IMR-90 (cell line): ENCODE measurements around the gene DYRK1A. TPM values are rescaled to one million over a fixed set of nuclear protein-coding genes. Genes with fewer than 3 reads are reported as not detected.

Source experiments
- ATAC-seq: fragments of 200-7000 bp; cut with Tn5 transposase; 2 replicates; pipeline ENCODE4 v1.9.1; 2020; ENCODE audit warnings: low read depth, mild to moderate bottlenecking, moderate library complexity
- BruUV-seq: library from RNA; stranded (reverse); fragments of 400-500 nt; replicated peaks from 2 replicates; lab custom pipeline; 2021; lab: Mats Ljungman, UMichigan
- CTCF ChIA-PET: fragments of 300-600 bp; formaldehyde crosslinking; extraction: SDS; loops from one replicate; lab custom pipeline; 2021; ENCODE audit warnings: antibody characterized with exemption; lab: Yijun Ruan, JAX
- POLR2A ChIA-PET: fragments of 300-600 bp; sonication (Branson Sonifier 250); formaldehyde crosslinking; loops from one replicate; lab custom pipeline; 2022; ENCODE audit warnings: antibody characterized with exemption; ENCODE audit not compliant: unreplicated experiment; lab: Charles Lee
- DNase-seq: peaks from one replicate; pipeline ENCODE4 v3.0.0; 2013
- H2AFZ ChIP-seq: replicated peaks from 2 replicates; pipeline ENCODE3; 2013; ENCODE audit warnings: low read length, mild to moderate bottlenecking; ENCODE audit not compliant: poor library complexity
- H2AK5ac ChIP-seq: 2 replicates; pipeline ENCODE4 v1.6.1; 2013; ENCODE audit warnings: low read depth, low read length, inconsistent platforms
- H2AK9ac ChIP-seq: replicated peaks from 2 replicates; pipeline ENCODE3; 2013; ENCODE audit warnings: mild to moderate bottlenecking, low read depth, low read length, moderate library complexity; ENCODE audit not compliant: poor library complexity
- H2BK120ac ChIP-seq: 2 replicates; pipeline ENCODE4 v1.6.1; 2013; ENCODE audit warnings: low read depth, low read length, inconsistent platforms
- H2BK15ac ChIP-seq: 3 replicates; pipeline ENCODE4 v1.6.1; 2013; ENCODE audit warnings: low read depth, low read length, inconsistent platforms
- H2BK20ac ChIP-seq: 2 replicates; pipeline ENCODE4 v1.6.1; 2013; ENCODE audit warnings: low read depth, mild to moderate bottlenecking, inconsistent platforms, low read length, moderate library complexity
- H2BK5ac ChIP-seq: 2 replicates; pipeline ENCODE4 v1.6.1; 2013; ENCODE audit warnings: mild to moderate bottlenecking, low read depth, low read length, inconsistent platforms; ENCODE audit not compliant: poor library complexity, severe bottlenecking
- H3K14ac ChIP-seq: replicated peaks from 2 replicates; pipeline ENCODE4 v1.6.1; 2013; ENCODE audit warnings: low read depth, low read length, inconsistent platforms
- H3K18ac ChIP-seq: 2 replicates; pipeline ENCODE4 v1.6.1; 2013; ENCODE audit warnings: low read depth, low read length, control low read depth
- H3K23ac ChIP-seq: 2 replicates; pipeline ENCODE4 v1.6.1; 2013; ENCODE audit warnings: low read depth, low read length, inconsistent platforms
- H3K27ac ChIP-seq: 2 replicates; pipeline ENCODE4 v1.5.1; 2013; ENCODE audit warnings: mild to moderate bottlenecking, control low read depth, low read length; ENCODE audit not compliant: insufficient read depth
- H3K27me3 ChIP-seq: 2 replicates; pipeline ENCODE4 v1.6.1; 2013; ENCODE audit warnings: low read length; ENCODE audit not compliant: control insufficient read depth, insufficient read depth
- H3K36me3 ChIP-seq: 2 replicates; pipeline ENCODE4 v1.6.1; 2013; ENCODE audit warnings: low read length, mixed read lengths; ENCODE audit not compliant: control insufficient read depth, insufficient read depth
- H3K4ac ChIP-seq: 2 replicates; pipeline ENCODE4 v1.6.1; 2013; ENCODE audit warnings: low read depth, low read length, inconsistent platforms
- H3K4me1 ChIP-seq: 2 replicates; pipeline ENCODE4 v1.6.1; 2013; ENCODE audit warnings: low read length, mixed read lengths; ENCODE audit not compliant: control insufficient read depth, insufficient read depth
- H3K4me2 ChIP-seq: 2 replicates; pipeline ENCODE4 v1.6.1; 2013; ENCODE audit warnings: low read depth, mild to moderate bottlenecking, control low read depth, low read length, moderate library complexity
- H3K4me3 ChIP-seq: 2 replicates; pipeline ENCODE4 v1.5.1; 2013; ENCODE audit warnings: low read depth, mild to moderate bottlenecking, control low read depth, low read length, moderate library complexity; ENCODE audit not compliant: insufficient read depth
- H3K56ac ChIP-seq: 2 replicates; pipeline ENCODE4 v1.6.1; 2013; ENCODE audit warnings: low read length, inconsistent platforms; ENCODE audit not compliant: insufficient read depth; ENCODE audit errors: extremely low read depth
- H3K79me1 ChIP-seq, 2 experiments: 2 replicates each; pipeline ENCODE4 v1.6.1; 2013; ENCODE audit warnings: low read length in 2 of 2, inconsistent platforms in 1 of 2, low read depth in 1 of 2
- H3K9ac ChIP-seq: 2 replicates; pipeline ENCODE4 v1.6.1; 2013; ENCODE audit warnings: low read depth, low read length, control low read depth
- H3K9me1 ChIP-seq: 2 replicates; pipeline ENCODE4 v1.6.1; 2013; ENCODE audit warnings: low read length, inconsistent platforms; ENCODE audit not compliant: insufficient read depth
- H3K9me3 ChIP-seq: 2 replicates; pipeline ENCODE4 v1.6.1; 2013; ENCODE audit warnings: low read length; ENCODE audit not compliant: control insufficient read depth, insufficient read depth
- H4K20me1 ChIP-seq: 2 replicates; pipeline ENCODE4 v1.6.1; 2013; ENCODE audit warnings: low read length, inconsistent platforms; ENCODE audit not compliant: insufficient read depth
- H4K5ac ChIP-seq: 2 replicates; pipeline ENCODE4 v1.6.1; 2013; ENCODE audit warnings: mild to moderate bottlenecking, low read depth, low read length, control low read depth
- H4K8ac ChIP-seq, 2 experiments: 2 replicates each; pipeline ENCODE4 v1.6.1; 2013; ENCODE audit warnings: low read depth in 2 of 2, low read length in 2 of 2, control low read depth in 1 of 2, inconsistent platforms in 1 of 2
- H4K91ac ChIP-seq: 2 replicates; pipeline ENCODE4 v1.6.1; 2013; ENCODE audit warnings: low read depth, low read length, inconsistent platforms; ENCODE audit not compliant: insufficient read depth
- CHD1 ChIP-seq: IDR thresholded peaks from 2 replicates; pipeline ENCODE4 v1.6.1; 2012; ENCODE audit warnings: low read depth, low read length, improper control_type of control experiment
- FOS ChIP-seq: fragments of 150-350 bp; IDR thresholded peaks from 2 replicates; pipeline ENCODE4 v1.6.1; 2016; ENCODE audit warnings: low read depth, low read length
- MAFK ChIP-seq: IDR thresholded peaks from 2 replicates; pipeline ENCODE4 v1.6.1; 2012; ENCODE audit warnings: low read depth, low read length, improper control_type of control experiment
- MXI1 ChIP-seq: IDR thresholded peaks from 2 replicates; pipeline ENCODE4 v1.6.1; 2012; ENCODE audit warnings: low read depth, mild to moderate bottlenecking, low read length, moderate library complexity, borderline replicate concordance
- SMC3 ChIP-seq: fragments of 150-350 bp; IDR thresholded peaks from 2 replicates; pipeline ENCODE4 v1.6.1; 2016; ENCODE audit warnings: low read depth, mild to moderate bottlenecking, antibody characterized with exemption, low read length, moderate library complexity
- WGBS, 2 experiments: methylation state at CpG; one replicate each; pipeline versions ENCODE4 v1.1.5 to v1.1.7; 2013; ENCODE audit warnings: missing lambda C conversion rate in 2 of 2; ENCODE audit not compliant: insufficient read length in 1 of 2; ENCODE audit errors: extremely low coverage in 2 of 2; 5-methylcytosine and 5-hydroxymethylcytosine counted together
- dilution Hi-C: fragments of 300-500 bp; cut with HindIII; formaldehyde crosslinking; loops from one replicate; pipeline ENCODE4 v1.14.3; 2018; ENCODE audit warnings: low sequenced_read_pairs; ENCODE audit not compliant: unreplicated experiment
- in situ Hi-C: fragments of 300-500 bp; cut with MboI; formaldehyde crosslinking; loops from 3 replicates; pipeline ENCODE4 v1.14.3; 2019; ENCODE audit warnings: low sequenced_read_pairs, inconsistent platforms, mixed read lengths
- intact Hi-C: fragments of 100-400 bp; cut with micrococcal nuclease; formaldehyde crosslinking; loops from 2 replicates; pipeline ENCODE4 v1.10.0; 2022
- polyA plus RNA-seq, 3 experiments: library from polyadenylated mRNA; depleted of rRNA; stranded (reverse); fragments of >200 nt; gene quantifications; 2 replicates each; pipeline ENCODE4 v1.2.3, GENCODE V29; 2012; ENCODE audit warnings: low replicate concordance in 1 of 3
- total RNA-seq: library from RNA; depleted of rRNA; stranded (reverse); fragments of >200 nt; gene quantifications from 2 replicates; pipeline ENCODE4 v1.2.3, GENCODE V29; 2012

The DYRK1A gene
- total and polyA plus RNA-seq, 2 of the 4 experiments (the other 2 are of a cell fraction): 18.6 to 50.5 TPM

- Histone ChIP-seq H2AK9ac (no peak overlapping the region), H4K20me1 (peaks cover 38% of the 10 kb centered on the region; the same call in 1 of the 2 replicates), H2BK120ac (no peak overlapping the region), H3K23ac (no peak overlapping the region), H3K9ac (no peak overlapping the region), H3K4me3 (no peak overlapping the region), H3K27ac (no peak overlapping the region), H3K9me3 (no peaks in the 10 kb centered on the region; the same call in 1 of the 2 replicates), H3K4me2 (no peak overlapping the region), H2BK5ac (no peak overlapping the region), H4K8ac (no peak overlapping the region), H3K4me1 (peaks cover 4% of the 10 kb centered on the region), H3K4ac (no peak overlapping the region), H4K91ac (no peak overlapping the region), H2BK20ac (no peak overlapping the region), H3K14ac (no peak overlapping the region), H2BK15ac (no peak overlapping the region), H3K56ac (no peak overlapping the region), H3K9me1 (peaks cover 4% of the 10 kb centered on the region), H3K27me3 (no peaks in the 10 kb centered on the region), H2AK5ac (no peak overlapping the region), H3K18ac (no peak overlapping the region), H4K5ac (no peak overlapping the region), H3K36me3 (peaks cover 9% of the 10 kb centered on the region), H3K79me1 (peaks cover 37 to 58% of the 10 kb centered on the region in 2 experiments), H2AFZ (no peak overlapping the region)
- BruUV-seq: no TSS peak
- intact Hi-C loops: no loop called here
- DNase-seq (no peak), ATAC-seq (no peak)
- no CpG with 5 or more reads among the region's 1 CpG for WGBS, 2 experiments
- in situ Hi-C loops: no loop called here
- TF ChIP-seq FOS (no peak), MAFK (no peak), SMC3 (no peak), CHD1 (no peak), MXI1 (no peak)
- dilution Hi-C loops: no loop called here
- POLR2A ChIA-PET: no interaction called here
- CTCF ChIA-PET: interaction anchor here (1.2 kb wide), 2 partner anchors 15 to 51 kb away, joined by 3 read pairs; no protein-coding TSS in a partner anchor
Measured at GRCh38 chr21:37422382-37422781, 55.8 kb downstream of the DYRK1A start.
